IMR-90 (cell line): ENCODE measurements around the gene PMM1.
"Not testable (repeated sequence)": the region's sequence is repeated elsewhere in the genome, so short reads cannot be mapped to it uniquely, and the experiment has no call there.

ENCODE experiments used
- CEBPB ChIP-seq: IDR thresholded peaks from 2 replicates; pipeline ENCODE4 v1.6.1; 2012; ENCODE audit warnings: low read depth, low read length, improper control_type of control experiment
- CTCF ChIP-seq: conservative IDR thresholded peaks from 2 replicates; pipeline ENCODE4 v1.5.1; 2012; ENCODE audit warnings: mild to moderate bottlenecking, low read depth, low read length, improper control_type of control experiment
- SMC3 ChIP-seq: fragments of 150-350 bp; IDR thresholded peaks from 2 replicates; pipeline ENCODE4 v1.6.1; 2016; ENCODE audit warnings: low read depth, mild to moderate bottlenecking, antibody characterized with exemption, low read length, moderate library complexity

- not testable (repeated sequence) for TF ChIP-seq SMC3, CTCF, CEBPB
Observed at GRCh38 chr22:41631115-41631514, 41.5 kb upstream of the PMM1 start.
